Activated CD4-positive, alpha-beta memory T cell treated with anti-CD3 and anti-CD28 coated beads, Interleukin-2, amount 10 ng/mL, durations not matched to agents 7 days and 5 days (primary cell): Measurements from ENCODE around the gene STARD10. TPM values are rescaled to one million over a fixed set of nuclear protein-coding genes. Genes with fewer than 3 reads are reported as not detected.

Experiments
- CTCF ChIA-PET: fragments of 350-600 bp; sonication (Branson Sonifier 250); formaldehyde crosslinking; loops from one replicate; lab custom pipeline; 2021; ENCODE audit warnings: antibody characterized with exemption, inconsistent platforms; lab: Charles Lee
- POLR2A ChIA-PET: fragments of 350-600 bp; sonication (Branson Sonifier 250); formaldehyde crosslinking; loops from one replicate; lab custom pipeline; 2021; ENCODE audit warnings: antibody characterized with exemption; lab: Charles Lee
- DNase-seq: peaks from one replicate; pipeline ENCODE4 v3.0.0-alpha.2; 2020
- H3K27ac Mint-ChIP-seq: one replicate; pipeline ENCODE4 v1.8.0; 2021; ENCODE audit warnings: mild to moderate bottlenecking, mixed read lengths
- H3K27me3 Mint-ChIP-seq: one replicate; pipeline ENCODE4 v1.8.0; 2021; ENCODE audit warnings: mixed read lengths
- H3K36me3 Mint-ChIP-seq: one replicate; pipeline ENCODE4 v1.8.0; 2021; ENCODE audit warnings: low read depth, mixed read lengths
- H3K4me1 Mint-ChIP-seq: one replicate; pipeline ENCODE4 v1.8.0; 2021; ENCODE audit warnings: mixed read lengths
- H3K4me3 Mint-ChIP-seq: one replicate; pipeline ENCODE4 v1.8.0; 2021; ENCODE audit warnings: mild to moderate bottlenecking, mixed read lengths
- H3K9me3 Mint-ChIP-seq: one replicate; pipeline ENCODE4 v1.8.0; 2021; ENCODE audit warnings: mixed read lengths
- total RNA-seq, 2 experiments: library from RNA; stranded (reverse); gene quantifications; one replicate each; pipeline ENCODE4 v1.2.3, GENCODE V29; 2021

The STARD10 gene
- total RNA-seq, 2 experiments from 2014 or later: 11.3 to 11.6 TPM

DNA sequence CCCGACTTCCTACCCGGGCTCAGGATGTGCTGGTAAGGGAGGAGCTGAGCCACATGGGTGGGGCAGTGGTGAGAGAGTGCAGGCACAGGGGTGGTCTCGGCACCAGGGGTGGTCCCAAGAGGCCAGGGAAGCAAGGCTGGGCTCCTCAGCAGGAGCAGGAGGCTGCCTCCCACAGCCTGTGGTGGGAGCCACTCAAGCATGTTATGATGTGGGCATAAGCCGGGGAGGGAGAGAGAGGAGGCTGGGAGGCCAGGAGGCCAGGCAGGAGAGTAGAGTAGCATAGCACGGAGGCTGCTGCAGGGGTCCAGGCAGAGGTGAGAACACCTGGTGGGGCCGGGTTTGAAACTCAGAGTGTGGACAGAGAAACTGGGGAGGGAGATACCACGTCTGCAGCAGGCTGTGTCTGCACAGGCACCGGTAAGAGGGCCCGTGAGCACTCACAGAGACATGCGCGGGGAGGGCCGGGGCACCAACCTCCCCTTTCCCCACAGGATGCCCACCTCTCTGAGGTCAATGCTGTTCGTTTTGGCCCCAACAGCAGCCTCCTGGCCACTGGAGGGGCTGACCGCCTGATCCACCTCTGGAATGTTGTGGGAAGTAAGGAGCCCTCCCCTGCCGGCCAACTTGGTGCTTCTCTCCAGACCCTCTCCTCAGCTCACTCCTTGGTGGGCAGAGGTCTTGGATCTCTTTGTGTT is 31.1 kb upstream of the STARD10 start:
- POLR2A ChIA-PET: interaction anchor here (7.4 kb wide), 1 partner anchor 10 kb away, joined by 58 read pairs; the partner anchor contains the start of gene ATG16L2
- no peaks in the 10 kb centered on the region for H3K27me3 Mint-ChIP-seq
- peaks cover 36% of the 10 kb centered on the region for H3K4me1 Mint-ChIP-seq
- DNase-seq: no peak
- H3K36me3 Mint-ChIP-seq: peaks cover 63% of the 10 kb centered on the region
- H3K9me3 Mint-ChIP-seq: no peaks in the 10 kb centered on the region
- H3K27ac Mint-ChIP-seq: no peak overlapping the region
- no peak overlapping the region for H3K4me3 Mint-ChIP-seq
- CTCF ChIA-PET: no interaction called here

DNA sequence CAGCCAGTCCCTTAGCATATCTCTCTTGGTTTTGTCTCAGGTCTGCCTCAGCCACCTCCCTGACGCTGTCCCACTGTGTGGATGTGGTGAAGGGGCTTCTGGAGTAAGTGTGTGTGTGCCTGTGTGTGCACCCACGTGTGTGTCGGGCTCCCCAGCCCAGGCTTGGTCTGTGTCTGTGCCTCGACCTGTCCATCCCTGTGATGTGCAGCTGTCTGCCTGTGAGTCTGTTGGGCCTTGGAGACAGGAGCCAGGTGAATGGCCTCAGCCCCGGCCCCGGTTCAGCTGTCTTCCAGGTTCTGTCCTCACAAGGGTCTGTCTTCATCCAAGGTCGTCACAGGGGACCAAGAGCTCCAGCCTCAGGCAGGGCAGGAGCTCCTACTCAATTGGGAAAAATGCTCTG is 30.2 kb upstream of the STARD10 start:
- Mint-ChIP-seq H3K4me1 (peaks cover 40% of the 10 kb centered on the region), H3K9me3 (no peaks in the 10 kb centered on the region), H3K27ac (no peak overlapping the region), H3K4me3 (no peak overlapping the region), H3K27me3 (no peaks in the 10 kb centered on the region), H3K36me3 (peaks cover 62% of the 10 kb centered on the region)
- CTCF ChIA-PET: no interaction called here
- DNase-seq: no peak
- POLR2A ChIA-PET: interaction anchor here (7.4 kb wide), 1 partner anchor 9 kb away, joined by 58 read pairs; the partner anchor contains the start of gene ATG16L2

- Mint-ChIP-seq H3K36me3 (peaks cover 66% of the 10 kb centered on the region), H3K4me3 (no peak overlapping the region), H3K27ac (no peak overlapping the region), H3K9me3 (no peaks in the 10 kb centered on the region), H3K27me3 (no peaks in the 10 kb centered on the region), H3K4me1 (peaks cover 41% of the 10 kb centered on the region)
- CTCF ChIA-PET: interaction anchor here (0.9 to 2.3 kb wide), 3 partner anchors 11 to 98 kb away, joined by 3 to 8 read pairs (median 3); partner anchors contain the start of gene STARD10
- POLR2A ChIA-PET: interaction anchor here (1.2 kb wide), 1 partner anchor 10 kb away, joined by 3 read pairs; no protein-coding TSS in a partner anchor
- no peak for DNase-seq
Observed at GRCh38 chr11:72823105-72823804, 29.4 kb upstream of the STARD10 start.

GRCh38 chr11:72821920-72822799 is 28.3 kb upstream of the STARD10 start:
- ChIA-PET CTCF (interaction anchor here (0.9 to 2.3 kb wide), 3 partner anchors 12 to 97 kb away, joined by 3 to 8 read pairs (median 3); partner anchors contain the start of gene STARD10), POLR2A (interaction anchor here (1.0 to 1.4 kb wide), 3 partner anchors 9 to 11 kb away, joined by 3 to 6 read pairs (median 3); no protein-coding TSS in a partner anchor)
- Mint-ChIP-seq H3K27ac (no peak overlapping the region), H3K27me3 (no peaks in the 10 kb centered on the region), H3K4me3 (no peak overlapping the region), H3K36me3 (peaks cover 69% of the 10 kb centered on the region), H3K9me3 (no peaks in the 10 kb centered on the region), H3K4me1 (peaks cover 40% of the 10 kb centered on the region)
- peak; percentile 90 for DNase-seq

DNA sequence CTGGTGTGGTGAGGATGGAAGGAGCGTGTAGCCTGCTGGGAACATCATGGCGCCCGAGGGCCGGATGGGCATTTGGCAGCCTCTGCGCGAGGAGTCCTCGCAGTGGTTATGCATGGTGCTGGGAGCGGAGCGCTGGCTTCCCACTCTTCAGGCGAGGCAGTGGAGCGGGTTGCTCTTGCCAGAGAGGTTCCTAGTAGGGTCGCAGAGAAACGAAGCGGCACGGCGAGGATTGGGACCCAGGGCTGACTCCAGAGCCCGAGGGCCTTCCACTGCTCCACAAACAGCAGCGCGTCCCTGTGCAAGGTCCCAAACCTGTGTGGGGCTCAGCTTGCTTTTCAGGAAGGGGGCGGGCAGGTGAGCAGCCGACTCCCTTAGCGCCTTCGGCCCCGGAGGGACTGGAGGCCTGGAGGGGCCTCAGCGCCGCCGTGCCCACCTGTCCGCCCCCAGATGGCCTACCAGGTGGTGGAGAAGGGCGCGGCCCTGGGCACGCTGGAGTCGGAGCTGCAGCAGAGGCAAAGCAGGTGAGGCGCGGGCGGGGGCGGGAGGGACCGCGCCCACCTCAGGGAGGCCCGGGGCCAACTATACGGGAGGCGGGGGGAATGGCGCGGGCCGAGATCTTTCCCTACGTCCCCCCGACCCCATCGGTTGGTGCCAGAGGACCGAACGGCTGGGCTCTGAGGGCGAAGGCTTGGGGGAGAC is 27.5 kb upstream of the STARD10 start:
- Mint-ChIP-seq H3K27ac (no peak overlapping the region), H3K4me3 (no peak overlapping the region), H3K36me3 (peaks cover 66% of the 10 kb centered on the region), H3K27me3 (no peaks in the 10 kb centered on the region), H3K4me1 (peaks cover 41% of the 10 kb centered on the region), H3K9me3 (no peaks in the 10 kb centered on the region)
- ChIA-PET CTCF (interaction anchor here (2.3 kb wide), 1 partner anchor 96 kb away, joined by 8 read pairs; no protein-coding TSS in a partner anchor), POLR2A (interaction anchor here (0.6 to 1.4 kb wide), 3 partner anchors 8 to 99 kb away, joined by 3 to 6 read pairs (median 3); no protein-coding TSS in a partner anchor)
- no peak for DNase-seq

GRCh38 chr11:72820439-72821139 is 26.7 kb upstream of the STARD10 start:
- Mint-ChIP-seq H3K27me3 (no peaks in the 10 kb centered on the region), H3K9me3 (no peaks in the 10 kb centered on the region), H3K27ac (no peak overlapping the region), H3K4me3 (no peak overlapping the region), H3K4me1 (peaks cover 47% of the 10 kb centered on the region), H3K36me3 (peaks cover 66% of the 10 kb centered on the region)
- DNase-seq: no peak
- POLR2A ChIA-PET: interaction anchor here (0.6 kb wide), 1 partner anchor 98 kb away, joined by 3 read pairs; no protein-coding TSS in a partner anchor
- CTCF ChIA-PET: no interaction called here

DNA sequence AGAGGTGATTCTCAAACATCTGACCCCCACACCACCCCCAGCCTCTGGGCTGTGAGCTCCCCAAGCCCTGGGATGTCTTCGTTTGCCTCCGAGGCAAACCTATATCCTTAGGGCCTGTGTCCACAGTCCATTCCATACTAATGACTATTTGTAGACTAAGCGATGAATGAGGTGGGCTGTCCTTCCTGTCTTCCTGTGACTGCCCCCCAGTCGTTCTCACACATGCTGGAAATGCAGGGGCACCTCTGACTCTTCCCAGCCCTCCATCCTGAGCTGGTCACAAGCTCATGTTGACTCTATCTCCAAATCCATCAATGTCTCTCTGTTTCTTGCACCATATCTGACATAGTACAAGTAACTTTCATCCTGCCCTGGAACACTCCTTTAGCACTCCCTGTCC is 25.1 kb upstream of the STARD10 start:
- Mint-ChIP-seq H3K36me3 (peaks cover 64% of the 10 kb centered on the region), H3K9me3 (no peaks in the 10 kb centered on the region), H3K4me3 (no peak overlapping the region), H3K27me3 (no peaks in the 10 kb centered on the region), H3K4me1 (peaks cover 43% of the 10 kb centered on the region), H3K27ac (no peak overlapping the region)
- POLR2A ChIA-PET: interaction anchor here (1.8 kb wide), 1 partner anchor 13 kb away, joined by 6 read pairs; no protein-coding TSS in a partner anchor
- no peak for DNase-seq
- CTCF ChIA-PET: interaction anchor here (1.5 kb wide), 1 partner anchor 13 kb away, joined by 7 read pairs; no protein-coding TSS in a partner anchor

DNA sequence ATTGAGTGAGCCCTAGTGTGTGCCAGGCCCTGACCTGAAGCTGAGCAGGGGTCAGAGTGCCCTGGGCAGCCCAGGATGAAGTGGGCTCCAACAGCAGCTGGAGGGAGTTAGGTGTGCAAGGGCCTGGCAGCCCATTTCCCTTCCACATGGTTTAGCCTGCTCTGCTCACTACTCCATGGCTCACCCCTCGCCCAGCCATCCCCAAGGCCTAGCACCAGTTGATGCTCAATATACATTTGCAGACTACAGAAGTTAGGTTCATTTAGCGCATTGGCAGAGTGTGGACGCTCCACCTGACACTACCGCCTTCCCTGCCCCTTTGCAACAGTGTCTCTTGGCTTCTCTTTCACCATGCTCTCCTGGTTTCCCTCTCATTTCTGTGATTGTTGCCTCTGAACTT is 24.1 kb upstream of the STARD10 start:
- H3K27me3 Mint-ChIP-seq: no peaks in the 10 kb centered on the region
- ChIA-PET CTCF (no interaction called here), POLR2A (interaction anchor here (1.8 kb wide), 1 partner anchor 14 kb away, joined by 6 read pairs; no protein-coding TSS in a partner anchor)
- peaks cover 60% of the 10 kb centered on the region for H3K36me3 Mint-ChIP-seq
- no peaks in the 10 kb centered on the region for H3K9me3 Mint-ChIP-seq
- peaks cover 43% of the 10 kb centered on the region for H3K4me1 Mint-ChIP-seq
- peak overlapping the region; percentile 45 for H3K27ac Mint-ChIP-seq
- peak overlapping the region; percentile 5 for H3K4me3 Mint-ChIP-seq
- no peak for DNase-seq

DNA sequence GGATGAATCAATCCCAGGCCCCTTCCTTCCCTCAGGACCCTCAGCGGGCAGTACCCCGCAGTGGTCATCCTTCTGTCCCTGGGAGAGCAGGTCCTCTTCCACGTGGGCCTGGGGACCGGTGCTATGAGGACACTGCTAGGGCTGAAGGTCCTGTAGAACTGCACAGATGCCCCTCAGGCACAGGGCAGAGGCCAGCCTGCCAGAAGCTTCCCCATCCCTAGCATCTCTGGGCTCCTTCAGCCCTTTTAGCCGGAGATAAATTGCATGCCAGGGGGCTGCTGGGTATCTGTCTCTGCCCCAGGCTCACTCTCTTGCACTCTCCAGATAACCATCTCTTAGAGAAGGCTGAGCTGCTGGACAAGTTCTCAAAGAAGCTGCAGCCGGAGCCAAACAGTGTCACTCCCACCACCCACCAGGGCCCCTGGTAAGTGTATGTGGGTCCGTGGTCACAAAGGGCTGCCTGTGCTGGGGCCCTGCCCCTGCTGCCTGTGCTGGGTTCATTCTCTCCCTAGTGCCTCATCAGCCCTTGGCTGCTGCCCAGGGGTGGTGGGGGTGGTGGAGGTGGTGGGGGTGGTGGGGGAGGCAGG is 22.6 kb upstream of the STARD10 start:
- POLR2A ChIA-PET: interaction anchor here (0.8 to 5.0 kb wide), 14 partner anchors 11 to 327 kb away, joined by 3 to 58 read pairs (median 4); partner anchors contain the start of genes FCHSD2 and STARD10
- H3K4me3 Mint-ChIP-seq: peak overlapping the region; percentile 99
- H3K27ac Mint-ChIP-seq: peak overlapping the region; percentile 99
- no peaks in the 10 kb centered on the region for H3K27me3 Mint-ChIP-seq
- peaks cover 68% of the 10 kb centered on the region for H3K36me3 Mint-ChIP-seq
- CTCF ChIA-PET: interaction anchor here (0.7 to 2.5 kb wide), 6 partner anchors 15 to 361 kb away, joined by 3 to 14 read pairs (median 8); partner anchors contain the start of gene STARD10
- peaks cover 53% of the 10 kb centered on the region for H3K4me1 Mint-ChIP-seq
- DNase-seq: no peak
- H3K9me3 Mint-ChIP-seq: no peaks in the 10 kb centered on the region

GRCh38 chr11:72815110-72815618 is 21.3 kb upstream of the STARD10 start:
- ChIA-PET CTCF (interaction anchor here (1.1 to 2.5 kb wide), 5 partner anchors 12 to 328 kb away, joined by 6 to 14 read pairs (median 8); partner anchors contain the start of gene STARD10), POLR2A (interaction anchor here (0.9 to 5.0 kb wide), 19 partner anchors 12 to 362 kb away, joined by 3 to 58 read pairs (median 4); partner anchors contain the start of genes FCHSD2 and STARD10)
- no peak for DNase-seq
- H3K4me3 Mint-ChIP-seq: peak overlapping the region; percentile 99
- peaks cover 54% of the 10 kb centered on the region for H3K4me1 Mint-ChIP-seq
- peaks cover 66% of the 10 kb centered on the region for H3K36me3 Mint-ChIP-seq
- no peaks in the 10 kb centered on the region for H3K27me3 Mint-ChIP-seq
- H3K9me3 Mint-ChIP-seq: no peaks in the 10 kb centered on the region
- H3K27ac Mint-ChIP-seq: peak overlapping the region; percentile 99
